GM12891 (cell line): ENCODE results near the gene PTPRN2.

Source experiments
- PAX5 ChIP-seq: IDR thresholded peaks from 2 replicates; pipeline ENCODE4 v1.6.1; 2011; ENCODE audit warnings: low read length, moderate library complexity, mild to moderate bottlenecking; ENCODE audit not compliant: insufficient read depth, severe bottlenecking
- POLR2A ChIP-seq: IDR thresholded peaks from 2 replicates; pipeline ENCODE4 v1.6.1; 2011; ENCODE audit warnings: low read depth, low read length, control low read depth
- POLR2AphosphoS5 ChIP-seq: IDR thresholded peaks from 2 replicates; pipeline ENCODE4 v1.6.1; 2011; ENCODE audit warnings: low read depth, low read length, control low read depth

DNA sequence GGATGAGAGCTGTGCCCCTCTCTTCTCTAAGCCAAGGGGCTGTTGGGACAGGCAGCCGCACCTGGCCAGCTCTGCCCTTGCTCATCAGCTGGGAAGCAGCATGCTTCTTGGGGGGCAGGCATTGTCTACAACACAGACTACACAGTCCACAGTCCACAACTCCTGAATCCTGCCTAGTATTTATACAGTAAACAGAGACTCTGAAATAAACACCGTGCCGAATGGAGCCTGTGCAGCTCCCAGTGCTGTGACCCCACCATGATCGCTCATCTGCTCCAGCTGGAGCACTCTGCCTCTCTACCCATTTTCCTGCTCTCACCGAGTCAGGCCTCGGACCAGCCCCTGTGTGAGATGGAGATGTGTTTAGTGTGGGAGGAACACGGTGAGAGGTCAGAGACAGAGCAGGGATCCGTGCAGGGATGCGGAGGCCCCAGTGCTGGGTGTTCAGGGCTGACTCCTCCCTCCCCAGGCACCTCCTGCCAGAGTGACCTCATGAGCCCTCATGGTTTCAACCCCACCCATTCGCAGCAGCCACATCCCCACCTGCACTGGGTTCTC, 642.8 kb downstream of the PTPRN2 start:
- TF ChIP-seq POLR2AphosphoS5 (no peak), POLR2A (no peak), PAX5 (no peak)
